Measurements from ENCODE around the gene THSD4. TPM values are rescaled to one million over a fixed set of nuclear protein-coding genes. Genes with fewer than 3 reads are reported as not detected.
"Not testable (repeated sequence)": the region's sequence is repeated elsewhere in the genome, so short reads cannot be mapped to it uniquely, and the experiment has no call there.

Gene THSD4
- total and polyA plus RNA-seq, 5 donors from 2014 or later, result not detected

DNA sequence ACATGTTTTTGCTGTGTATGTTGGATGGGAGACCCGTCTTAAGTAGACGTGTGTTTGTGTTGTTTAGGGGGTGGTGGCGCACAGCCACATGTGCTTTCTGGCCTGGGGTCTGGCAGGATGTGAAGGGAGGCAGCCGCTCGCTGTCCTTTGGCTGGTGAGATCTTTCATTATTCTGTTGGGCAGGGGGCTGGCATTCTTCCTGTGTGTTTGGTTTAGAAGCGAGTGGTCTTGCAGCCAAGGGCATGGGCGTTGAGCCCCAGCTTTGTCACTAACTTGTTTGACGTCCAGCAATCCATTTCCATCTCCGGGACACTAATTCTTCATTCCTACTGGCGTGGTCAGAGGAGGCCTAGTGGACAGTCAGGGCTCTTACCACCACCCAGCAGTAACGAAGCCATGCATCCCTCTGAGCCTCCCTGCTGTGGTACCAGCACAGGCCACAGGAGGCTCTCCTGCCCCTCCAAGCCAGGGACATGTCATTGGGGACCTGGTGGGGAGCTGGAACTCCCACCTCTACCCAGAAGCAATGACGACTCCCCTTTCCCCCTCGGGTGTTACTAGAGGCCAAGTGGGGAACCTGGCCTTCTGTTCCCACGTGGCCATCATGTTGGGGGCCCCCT lies 10.7 kb downstream of the THSD4 start:
- H3K27me3 ChIP-seq (ENCODE audit: control insufficient read depth, insufficient read depth, low read length), result no peaks in the 10 kb centered on the region
- Mint-ChIP-seq H3K4me3 (no peak overlapping the region), H3K36me3 (no peaks in the 10 kb centered on the region), H3K27me3 (peaks cover 20% of the 10 kb centered on the region), H3K27ac (no peak overlapping the region), H3K4me1 (no peaks in the 10 kb centered on the region), H3K9me3 (peaks cover 0 to 2% (median 0%) of the 10 kb centered on the region in 7 donors)
- H3K4me1 ChIP-seq (ENCODE audit: control insufficient read depth, insufficient read depth, low read length, poor library complexity, severe bottlenecking), result no peaks in the 10 kb centered on the region
- H3K4me3 ChIP-seq (ENCODE audit: low read depth, low read length), result no peak overlapping the region
- DNase-seq (no peak), ATAC-seq (ENCODE audit: low read depth in 2 of 2) (no peak)
- H3K9me3 ChIP-seq (ENCODE audit: control insufficient read depth in 2 of 2, low read length in 2 of 2), result no peaks in the 10 kb centered on the region
- no peaks in the 10 kb centered on the region for H3K36me3 ChIP-seq (ENCODE audit: control insufficient read depth, insufficient read depth, low read length)
- H3K27ac ChIP-seq (ENCODE audit: insufficient read depth, low read length, poor library complexity, severe bottlenecking), result no peak overlapping the region

DNA sequence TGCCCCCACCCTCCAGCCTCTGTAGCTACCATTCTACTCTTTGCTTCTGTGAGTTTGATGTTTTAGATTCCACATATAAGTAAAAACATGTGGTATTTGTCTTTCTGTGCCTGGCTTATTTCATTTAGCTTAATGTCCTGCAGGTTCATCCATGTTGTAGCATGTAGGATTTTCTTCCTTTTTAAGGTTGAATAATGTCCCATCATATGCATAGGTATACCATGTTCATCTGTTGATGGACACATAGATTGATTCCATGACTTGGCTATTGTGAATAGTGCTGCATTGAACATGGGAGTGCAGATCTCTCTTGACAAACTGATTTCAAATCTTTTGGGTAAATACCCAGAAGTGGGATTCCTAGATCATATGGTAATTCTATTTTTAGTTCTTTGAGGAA lies 11.8 kb downstream of the THSD4 start:
- H3K9me3 ChIP-seq (ENCODE audit: control insufficient read depth in 2 of 2, low read length in 2 of 2), result no peaks in the 10 kb centered on the region
- ATAC-seq (ENCODE audit: low read depth in 2 of 2), result no peak
- peaks cover 12% of the 10 kb centered on the region for H3K27me3 Mint-ChIP-seq

DNA sequence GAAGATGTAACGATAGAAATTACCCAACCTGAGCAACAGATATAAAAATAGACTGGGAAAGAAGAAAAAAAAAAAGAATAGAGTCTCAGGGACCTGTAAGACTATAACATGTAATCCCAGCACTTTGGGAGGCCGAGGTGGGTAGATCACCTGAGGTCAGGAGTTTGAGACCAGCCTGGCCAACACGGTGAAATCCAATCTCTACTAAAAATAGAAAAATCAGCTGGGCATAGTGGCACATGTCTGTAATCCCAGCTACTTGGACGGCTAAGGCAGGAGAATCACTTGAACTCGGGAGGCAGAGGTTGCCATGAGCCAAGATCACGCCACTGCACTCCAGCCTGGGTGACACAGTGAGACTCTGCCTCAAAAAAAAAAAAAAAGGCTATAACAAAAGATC lies 12.9 kb downstream of the THSD4 start:
- H3K4me1 Mint-ChIP-seq; H3K36me3 ChIP-seq (ENCODE audit: control insufficient read depth, insufficient read depth, low read length); DNase-seq; H3K27me3 ChIP-seq (ENCODE audit: control insufficient read depth, insufficient read depth, low read length); H3K4me3 ChIP-seq (ENCODE audit: low read depth, low read length); H3K27ac Mint-ChIP-seq; H3K4me1 ChIP-seq (ENCODE audit: control insufficient read depth, insufficient read depth, low read length, poor library complexity, severe bottlenecking); H3K9me3 Mint-ChIP-seq; H3K27ac ChIP-seq (ENCODE audit: insufficient read depth, low read length, poor library complexity, severe bottlenecking); H3K9me3 ChIP-seq (ENCODE audit: control insufficient read depth in 2 of 2, low read length in 2 of 2); ATAC-seq (ENCODE audit: low read depth in 2 of 2); H3K36me3 Mint-ChIP-seq; H3K27me3 Mint-ChIP-seq; H3K4me3 Mint-ChIP-seq: not testable (repeated sequence)

More for the DNA sequence above, 11.8 kb downstream of the THSD4 start:
- Mint-ChIP-seq H3K4me1 (no peaks in the 10 kb centered on the region), H3K4me3 (no peak overlapping the region), H3K27ac (no peak overlapping the region), H3K36me3 (no peaks in the 10 kb centered on the region), H3K9me3 (peaks cover 0 to 2% (median 0%) of the 10 kb centered on the region in 7 donors)
- Histone ChIP-seq H3K27ac (ENCODE audit: insufficient read depth, low read length, poor library complexity, severe bottlenecking) (no peak overlapping the region), H3K4me3 (ENCODE audit: low read depth, low read length) (no peak overlapping the region), H3K36me3 (ENCODE audit: control insufficient read depth, insufficient read depth, low read length) (no peaks in the 10 kb centered on the region), H3K27me3 (ENCODE audit: control insufficient read depth, insufficient read depth, low read length) (no peaks in the 10 kb centered on the region), H3K4me1 (ENCODE audit: control insufficient read depth, insufficient read depth, low read length, poor library complexity, severe bottlenecking) (no peaks in the 10 kb centered on the region)
- DNase-seq, result no peak

GRCh38 chr15:71128939-71129562 lies 13.8 kb downstream of the THSD4 start:
- Histone ChIP-seq H3K36me3 (ENCODE audit: control insufficient read depth, insufficient read depth, low read length) (no peaks in the 10 kb centered on the region), H3K27me3 (ENCODE audit: control insufficient read depth, insufficient read depth, low read length) (no peaks in the 10 kb centered on the region), H3K4me1 (ENCODE audit: control insufficient read depth, insufficient read depth, low read length, poor library complexity, severe bottlenecking) (no peaks in the 10 kb centered on the region), H3K27ac (ENCODE audit: insufficient read depth, low read length, poor library complexity, severe bottlenecking) (no peak overlapping the region), H3K9me3 (ENCODE audit: control insufficient read depth in 2 of 2, low read length in 2 of 2) (no peaks in the 10 kb centered on the region), H3K4me3 (ENCODE audit: low read depth, low read length) (no peak overlapping the region)
- Mint-ChIP-seq H3K4me1 (no peaks in the 10 kb centered on the region), H3K9me3 (peaks cover 0 to 4% (median 2%) of the 10 kb centered on the region in 7 donors), H3K4me3 (no peak overlapping the region), H3K36me3 (no peaks in the 10 kb centered on the region), H3K27ac (no peak overlapping the region), H3K27me3 (peaks cover 5% of the 10 kb centered on the region)
- DNase-seq (no peak), ATAC-seq (ENCODE audit: low read depth in 2 of 2) (no peak)

- Mint-ChIP-seq H3K9me3 (peaks cover 0 to 4% (median 2%) of the 10 kb centered on the region in 7 donors), H3K27me3 (peaks cover 5% of the 10 kb centered on the region), H3K36me3 (no peaks in the 10 kb centered on the region), H3K27ac (no peak overlapping the region), H3K4me1 (no peaks in the 10 kb centered on the region), H3K4me3 (no peak overlapping the region)
- H3K27me3 ChIP-seq (ENCODE audit: control insufficient read depth, insufficient read depth, low read length), result no peaks in the 10 kb centered on the region
- DNase-seq (no peak), ATAC-seq (ENCODE audit: low read depth in 2 of 2) (no peak)
- no peaks in the 10 kb centered on the region for H3K4me1 ChIP-seq (ENCODE audit: control insufficient read depth, insufficient read depth, low read length, poor library complexity, severe bottlenecking)
- no peaks in the 10 kb centered on the region for H3K9me3 ChIP-seq (ENCODE audit: control insufficient read depth in 2 of 2, low read length in 2 of 2)
- no peaks in the 10 kb centered on the region for H3K36me3 ChIP-seq (ENCODE audit: control insufficient read depth, insufficient read depth, low read length)
- H3K27ac ChIP-seq (ENCODE audit: insufficient read depth, low read length, poor library complexity, severe bottlenecking), result no peak overlapping the region
- no peak overlapping the region for H3K4me3 ChIP-seq (ENCODE audit: low read depth, low read length)
Measured at GRCh38 chr15:71129669-71130068, 14.4 kb downstream of the THSD4 start.

DNA sequence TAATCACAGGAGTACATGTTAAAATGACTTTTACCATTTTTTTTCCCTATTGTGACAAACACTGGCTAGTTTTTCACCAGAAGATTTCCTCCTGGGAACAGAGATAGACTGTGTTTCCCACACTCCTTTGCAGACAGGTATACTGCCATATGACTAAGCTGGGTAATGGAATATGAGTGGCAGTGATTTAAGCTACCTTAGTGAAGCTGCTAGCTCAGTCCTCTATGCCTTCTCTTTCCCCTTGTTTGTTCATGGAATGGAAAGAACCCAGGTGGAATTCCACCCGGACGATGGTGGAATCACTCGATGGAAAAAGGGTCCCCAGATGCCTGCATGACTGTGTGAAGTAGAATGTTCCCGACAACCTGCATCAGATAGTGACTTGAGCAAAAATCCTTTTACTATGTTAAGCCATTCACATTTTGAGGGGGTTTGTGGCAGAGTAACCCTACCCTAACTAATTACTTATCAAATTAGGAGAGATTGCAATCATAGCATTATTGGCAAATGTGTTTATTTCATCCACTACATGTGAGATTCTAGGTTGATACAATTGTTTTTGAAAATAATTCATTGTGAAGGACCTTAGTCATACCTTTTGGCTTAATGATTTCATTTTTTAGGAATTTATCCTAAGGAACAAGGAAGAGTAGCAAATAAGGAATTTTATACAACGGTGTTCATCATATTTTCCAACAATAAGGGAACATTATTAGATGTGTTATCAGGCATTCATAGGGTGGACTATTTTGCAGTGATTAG lies 16.5 kb downstream of the THSD4 start:
- Histone ChIP-seq H3K36me3 (ENCODE audit: control insufficient read depth, insufficient read depth, low read length) (no peaks in the 10 kb centered on the region), H3K4me1 (ENCODE audit: control insufficient read depth, insufficient read depth, low read length, poor library complexity, severe bottlenecking) (no peaks in the 10 kb centered on the region), H3K27me3 (ENCODE audit: control insufficient read depth, insufficient read depth, low read length) (no peaks in the 10 kb centered on the region), H3K9me3 (ENCODE audit: control insufficient read depth in 2 of 2, low read length in 2 of 2) (no peaks in the 10 kb centered on the region), H3K27ac (ENCODE audit: insufficient read depth, low read length, poor library complexity, severe bottlenecking) (no peak overlapping the region), H3K4me3 (ENCODE audit: low read depth, low read length) (no peak overlapping the region)
- Mint-ChIP-seq H3K4me1 (no peaks in the 10 kb centered on the region), H3K9me3 (peaks cover 0 to 4% (median 1%) of the 10 kb centered on the region in 7 donors), H3K27me3 (peaks cover 5% of the 10 kb centered on the region), H3K4me3 (no peak overlapping the region), H3K27ac (no peak overlapping the region), H3K36me3 (no peaks in the 10 kb centered on the region)
- ATAC-seq (ENCODE audit: low read depth in 2 of 2), result no peak
- no peak for DNase-seq

DNA sequence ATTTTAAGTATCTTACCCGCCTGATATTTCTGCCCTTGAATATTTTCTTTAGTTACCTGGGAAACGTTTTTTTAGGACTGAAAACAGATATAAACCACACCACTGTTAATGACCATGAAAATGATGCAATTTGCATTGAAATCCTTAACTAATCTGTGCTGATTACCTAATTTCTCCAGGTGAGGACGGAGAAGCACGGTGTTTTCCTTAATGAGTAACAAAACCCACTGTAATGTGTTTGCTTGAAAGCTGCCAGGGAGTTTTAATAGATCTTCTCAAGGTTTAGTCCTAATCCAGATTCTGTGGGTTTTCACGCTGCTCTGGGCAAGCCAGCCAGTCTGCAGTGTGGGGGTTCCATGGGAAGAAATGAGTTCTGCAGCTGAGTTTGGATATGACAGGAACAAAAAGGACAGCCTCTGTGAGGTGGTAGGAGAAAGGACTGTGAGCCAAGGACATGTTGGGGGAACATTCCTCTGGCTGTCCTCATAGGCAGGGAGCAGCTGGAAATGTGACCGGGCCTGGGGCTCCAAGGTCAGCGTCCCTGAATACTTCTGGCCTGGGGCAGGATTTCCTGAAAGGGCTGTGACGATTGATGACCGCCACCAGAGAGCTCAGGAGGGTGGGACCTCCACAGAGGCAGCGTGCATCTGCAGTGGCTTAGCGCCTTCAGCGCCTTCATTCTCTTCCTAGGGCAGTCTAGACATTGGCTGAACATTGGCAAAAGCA lies 18.6 kb downstream of the THSD4 start:
- Histone ChIP-seq H3K4me3 (ENCODE audit: low read depth, low read length) (no peak overlapping the region), H3K27ac (ENCODE audit: insufficient read depth, low read length, poor library complexity, severe bottlenecking) (no peak overlapping the region), H3K9me3 (ENCODE audit: control insufficient read depth in 2 of 2, low read length in 2 of 2) (no peaks in the 10 kb centered on the region), H3K36me3 (ENCODE audit: control insufficient read depth, insufficient read depth, low read length) (no peaks in the 10 kb centered on the region), H3K4me1 (ENCODE audit: control insufficient read depth, insufficient read depth, low read length, poor library complexity, severe bottlenecking) (no peaks in the 10 kb centered on the region), H3K27me3 (ENCODE audit: control insufficient read depth, insufficient read depth, low read length) (no peaks in the 10 kb centered on the region)
- Mint-ChIP-seq H3K27me3 (no peaks in the 10 kb centered on the region), H3K4me3 (no peak overlapping the region), H3K27ac (no peak overlapping the region), H3K4me1 (no peaks in the 10 kb centered on the region), H3K36me3 (no peaks in the 10 kb centered on the region), H3K9me3 (peaks cover 0 to 4% (median 2%) of the 10 kb centered on the region in 7 donors)
- DNase-seq (no peak), ATAC-seq (ENCODE audit: low read depth in 2 of 2) (no peak)
